Stimulated activated memory B cell treated with anti-CD40 and anti-IgM and Interleukin-4, amounts not matched to agents 10 μg/mL and 1 μg/mL and 100 μg/mL, for 72 hours (primary cell): ENCODE measurements around the gene IFT20.

Experiments
- ATAC-seq: fragments of 150-1000 bp; cut with Tn5 transposase; 2 replicates; pipeline ENCODE4 v1.10.0; 2021
- H3K27ac Mint-ChIP-seq: one replicate; pipeline ENCODE4 v1.8.0; 2022; ENCODE audit warnings: mild to moderate bottlenecking, mixed read lengths
- H3K27me3 Mint-ChIP-seq: one replicate; pipeline ENCODE4 v1.8.0; 2022; ENCODE audit warnings: mixed read lengths
- H3K36me3 Mint-ChIP-seq: one replicate; pipeline ENCODE4 v1.8.0; 2022; ENCODE audit warnings: mixed read lengths
- H3K4me1 Mint-ChIP-seq: one replicate; pipeline ENCODE4 v1.8.0; 2022; ENCODE audit warnings: mixed read lengths
- H3K4me3 Mint-ChIP-seq: one replicate; pipeline ENCODE4 v1.8.0; 2022; ENCODE audit warnings: mild to moderate bottlenecking, moderate library complexity, mixed read lengths
- H3K9me3 Mint-ChIP-seq: one replicate; pipeline ENCODE4 v1.8.0; 2022; ENCODE audit warnings: mixed read lengths

The IFT20 gene

GRCh38 chr17:28331891-28332420, 3.3 kb downstream of the IFT20 start:
- Mint-ChIP-seq H3K4me3 (no peak overlapping the region), H3K36me3 (peaks cover 24% of the 10 kb centered on the region), H3K27ac (no peak overlapping the region), H3K4me1 (peaks cover 39% of the 10 kb centered on the region), H3K27me3 (no peaks in the 10 kb centered on the region), H3K9me3 (no peaks in the 10 kb centered on the region)
- no peak for ATAC-seq

- no peak for ATAC-seq
- no peaks in the 10 kb centered on the region for H3K27me3 Mint-ChIP-seq
- peaks cover 29% of the 10 kb centered on the region for H3K4me1 Mint-ChIP-seq
- H3K4me3 Mint-ChIP-seq: no peak overlapping the region
- peaks cover 35% of the 10 kb centered on the region for H3K36me3 Mint-ChIP-seq
- no peaks in the 10 kb centered on the region for H3K9me3 Mint-ChIP-seq
- H3K27ac Mint-ChIP-seq: no peak overlapping the region
Observed at GRCh38 chr17:28330671-28331070, 4.6 kb downstream of the IFT20 start.

GRCh38 chr17:28328325-28328724, 6.9 kb downstream of the IFT20 start:
- peaks cover 35% of the 10 kb centered on the region for H3K36me3 Mint-ChIP-seq
- H3K27ac Mint-ChIP-seq: no peak overlapping the region
- H3K9me3 Mint-ChIP-seq: no peaks in the 10 kb centered on the region
- no peaks in the 10 kb centered on the region for H3K27me3 Mint-ChIP-seq
- no peak for ATAC-seq
- peaks cover 19% of the 10 kb centered on the region for H3K4me1 Mint-ChIP-seq
- no peak overlapping the region for H3K4me3 Mint-ChIP-seq

- ATAC-seq: no peak
- Mint-ChIP-seq H3K27ac (no peak overlapping the region), H3K9me3 (no peaks in the 10 kb centered on the region), H3K36me3 (peaks cover 35% of the 10 kb centered on the region), H3K4me3 (no peak overlapping the region), H3K4me1 (peaks cover 14% of the 10 kb centered on the region), H3K27me3 (no peaks in the 10 kb centered on the region)
Observed at GRCh38 chr17:28327709-28328108, 7.6 kb downstream of the IFT20 start.

- Mint-ChIP-seq H3K36me3 (peaks cover 32% of the 10 kb centered on the region), H3K9me3 (no peaks in the 10 kb centered on the region), H3K27ac (no peak overlapping the region), H3K27me3 (no peaks in the 10 kb centered on the region), H3K4me3 (no peak overlapping the region), H3K4me1 (peaks cover 8% of the 10 kb centered on the region)
- ATAC-seq: peak; percentile 89
Observed at GRCh38 chr17:28327031-28327607, 8.2 kb downstream of the IFT20 start.

GRCh38 chr17:28326114-28326513, 9.2 kb downstream of the IFT20 start:
- Mint-ChIP-seq H3K4me3 (no peak overlapping the region), H3K4me1 (peaks cover 12% of the 10 kb centered on the region), H3K27ac (no peak overlapping the region), H3K27me3 (no peaks in the 10 kb centered on the region), H3K36me3 (peaks cover 23% of the 10 kb centered on the region), H3K9me3 (no peaks in the 10 kb centered on the region)
- ATAC-seq: no peak

GRCh38 chr17:28325211-28325610, 10.1 kb downstream of the IFT20 start:
- Mint-ChIP-seq H3K4me3 (no peak overlapping the region), H3K27ac (no peak overlapping the region), H3K4me1 (peaks cover 19% of the 10 kb centered on the region), H3K9me3 (no peaks in the 10 kb centered on the region), H3K36me3 (peaks cover 21% of the 10 kb centered on the region), H3K27me3 (no peaks in the 10 kb centered on the region)
- no peak for ATAC-seq

- peaks cover 24% of the 10 kb centered on the region for H3K4me1 Mint-ChIP-seq
- no peak for ATAC-seq
- H3K9me3 Mint-ChIP-seq: no peaks in the 10 kb centered on the region
- peaks cover 21% of the 10 kb centered on the region for H3K36me3 Mint-ChIP-seq
- no peak overlapping the region for H3K4me3 Mint-ChIP-seq
- H3K27ac Mint-ChIP-seq: no peak overlapping the region
- no peaks in the 10 kb centered on the region for H3K27me3 Mint-ChIP-seq
Observed at GRCh38 chr17:28324781-28325180, 10.5 kb downstream of the IFT20 start.

- Mint-ChIP-seq H3K4me1 (peaks cover 29% of the 10 kb centered on the region), H3K27ac (no peak overlapping the region), H3K36me3 (peaks cover 21% of the 10 kb centered on the region), H3K9me3 (no peaks in the 10 kb centered on the region), H3K27me3 (no peaks in the 10 kb centered on the region), H3K4me3 (no peak overlapping the region)
- no peak for ATAC-seq
Observed at GRCh38 chr17:28324267-28324745, 11.0 kb downstream of the IFT20 start.

- no peak for ATAC-seq
- H3K4me1 Mint-ChIP-seq: peaks cover 42% of the 10 kb centered on the region
- H3K27me3 Mint-ChIP-seq: no peaks in the 10 kb centered on the region
- no peaks in the 10 kb centered on the region for H3K36me3 Mint-ChIP-seq
- no peaks in the 10 kb centered on the region for H3K9me3 Mint-ChIP-seq
- peak overlapping the region; percentile 88 for H3K27ac Mint-ChIP-seq
- H3K4me3 Mint-ChIP-seq: peak overlapping the region; percentile 92
Observed at GRCh38 chr17:28320215-28321061, 14.8 kb downstream of the IFT20 start.

- no peak for ATAC-seq
- Mint-ChIP-seq H3K36me3 (no peaks in the 10 kb centered on the region), H3K27me3 (no peaks in the 10 kb centered on the region), H3K4me3 (peak overlapping the region; percentile 92), H3K27ac (peak overlapping the region; percentile 88), H3K9me3 (no peaks in the 10 kb centered on the region), H3K4me1 (peaks cover 37% of the 10 kb centered on the region)
Observed at GRCh38 chr17:28319598-28319935, 15.7 kb downstream of the IFT20 start.

GRCh38 chr17:28318759-28319597, 16.3 kb downstream of the IFT20 start, which contains the start of gene TMEM97:
TSS of gene TMEM97 (plus strand) at chr17:28319200. CDS start at chr17:28319240, 40 bp downstream.
- H3K9me3 Mint-ChIP-seq: no peaks in the 10 kb centered on the region
- peak within 1 kb of the TSS; percentile 88 for H3K27ac Mint-ChIP-seq
- H3K4me1 Mint-ChIP-seq: peaks cover 37% of the 10 kb centered on the region
- no peaks in the 10 kb centered on the region for H3K36me3 Mint-ChIP-seq
- ATAC-seq: peak; percentile 99
- H3K4me3 Mint-ChIP-seq: peak within 1 kb of the TSS; percentile 92
- H3K27me3 Mint-ChIP-seq: no peaks in the 10 kb centered on the region

- no peaks in the 10 kb centered on the region for H3K9me3 Mint-ChIP-seq
- no peaks in the 10 kb centered on the region for H3K36me3 Mint-ChIP-seq
- ATAC-seq: peak; percentile 10
- peak overlapping the region; percentile 88 for H3K27ac Mint-ChIP-seq
- H3K27me3 Mint-ChIP-seq: no peaks in the 10 kb centered on the region
- H3K4me3 Mint-ChIP-seq: peak overlapping the region; percentile 92
- H3K4me1 Mint-ChIP-seq: peaks cover 37% of the 10 kb centered on the region
Observed at GRCh38 chr17:28317966-28318758, 17.1 kb downstream of the IFT20 start.

- H3K36me3 Mint-ChIP-seq: no peaks in the 10 kb centered on the region
- peaks cover 37% of the 10 kb centered on the region for H3K4me1 Mint-ChIP-seq
- peak overlapping the region; percentile 92 for H3K4me3 Mint-ChIP-seq
- ATAC-seq: no peak
- no peaks in the 10 kb centered on the region for H3K9me3 Mint-ChIP-seq
- H3K27me3 Mint-ChIP-seq: no peaks in the 10 kb centered on the region
- H3K27ac Mint-ChIP-seq: peak overlapping the region; percentile 88
Observed at GRCh38 chr17:28317099-28317965, 17.9 kb downstream of the IFT20 start.
